ENCODE data around the gene ZNF397. TPM values are rescaled to one million over a fixed set of nuclear protein-coding genes. Genes with fewer than 3 reads are reported as not detected.
A peak's percentile ranks its signal among the peaks of the same experiment; 100 is the strongest.

Gene ZNF397
- total and polyA plus RNA-seq, 9 of the 15 experiments (the other 6 are each of a cell fraction or from before 2014, with no cell fraction given), result 6.4 to 24.2 (median 19.3) TPM

- peak; percentile 16 for TF ChIP-seq CTCFL (IDR thresholded peaks at IDR 0.05; ENCODE audit: borderline replicate concordance, insufficient read depth, low read depth, low read length, poor library complexity, severe bottlenecking)
- no peak for TF ChIP-seq IRF1 (CRISPR knock-in tag; IDR thresholded peaks at IDR 0.05; ENCODE audit: borderline replicate concordance)
- no peak for TF ChIP-seq ZKSCAN8 (CRISPR knock-in tag; IDR thresholded peaks at IDR 0.05)
- TF ChIP-seq SPI1 (IDR thresholded peaks at IDR 0.05; ENCODE audit: borderline replicate concordance, low read depth, low read length), result no peak
- TF ChIP-seq ESRRB (CRISPR knock-in tag; IDR thresholded peaks at IDR 0.05; ENCODE audit: borderline replicate concordance), result no peak
- TF ChIP-seq ZNF347 (CRISPR knock-in tag; IDR thresholded peaks at IDR 0.05; ENCODE audit: low read depth), result no peak
- TF ChIP-seq SUPT5H (IDR thresholded peaks at IDR 0.05), result no peak
- no peak for TF ChIP-seq ZNF778 (CRISPR knock-in tag; IDR thresholded peaks at IDR 0.05)
- TF ChIP-seq NRF1 (conservative IDR thresholded peaks at IDR 0.05 in 1 of 2, IDR thresholded peaks at IDR 0.05 in 1 of 2), result no peak
- no peak for TF ChIP-seq EHMT2 (IDR thresholded peaks at IDR 0.05)
- no peak for TF ChIP-seq SMARCA5 (IDR thresholded peaks at IDR 0.05)
- no peak for TF ChIP-seq KAT8 (IDR thresholded peaks at IDR 0.05; ENCODE audit: low read depth)
- no peak for TF ChIP-seq RNF219 (CRISPR knock-in tag; IDR thresholded peaks at IDR 0.05)
- no peak for TF ChIP-seq ZNF76 (CRISPR knock-in tag; IDR thresholded peaks at IDR 0.05; ENCODE audit: borderline replicate concordance)
- no peak for TF ChIP-seq KLF13 (tag; IDR thresholded peaks at IDR 0.05; ENCODE audit: borderline replicate concordance, low read depth)
- TF ChIP-seq BRD9 (IDR thresholded peaks at IDR 0.05; ENCODE audit: low read depth, partially characterized antibody), result no peak
- no peak for TF ChIP-seq IFI16 (CRISPR knock-in tag; IDR thresholded peaks at IDR 0.05)
- TF ChIP-seq BMI1 (IDR thresholded peaks at IDR 0.05; ENCODE audit: low read length), result 0 out of 2 replicates have a peak, but pooled peaks have one; percentile 34
- TF ChIP-seq RNF2 (IDR thresholded peaks at IDR 0.05), result no peak
- TF ChIP-seq PHF8 (IDR thresholded peaks at IDR 0.05; ENCODE audit: borderline replicate concordance, low read length), result no peak
- TF ChIP-seq HDAC3 (IDR thresholded peaks at IDR 0.05; ENCODE audit: borderline replicate concordance, partially characterized antibody), result peak; percentile 34
- no peak for TF ChIP-seq CBFB (CRISPR knock-in tag; IDR thresholded peaks at IDR 0.05)
- TF ChIP-seq ZNF445 (CRISPR knock-in tag; IDR thresholded peaks at IDR 0.05; ENCODE audit: low read depth), result no peak
- no peak for TF ChIP-seq FOXO4 (CRISPR knock-in tag; IDR thresholded peaks at IDR 0.05)
- TF ChIP-seq HDGF (IDR thresholded peaks at IDR 0.05), result no peak
- TF ChIP-seq ZFPM2 (CRISPR knock-in tag; IDR thresholded peaks at IDR 0.05), result no peak
Measured at GRCh38 chr18:35231052-35231451, 9.8 kb upstream of the ZNF397 start (continued).

Measured in K562 (cell line).